Neural crest cell (in vitro differentiated cells): Measurements from ENCODE around the gene CMSS1. TPM values are rescaled to one million over a fixed set of nuclear protein-coding genes. Genes with fewer than 3 reads are reported as not detected.

ENCODE experiments used
- DNase-seq: peaks from one replicate; pipeline ENCODE4 v3.0.0; 2021; ENCODE audit warnings: low read depth, mixed read lengths, low spot score
- H3K27ac Mint-ChIP-seq: one replicate; pipeline ENCODE4 v1.8.0; 2021; ENCODE audit warnings: mild to moderate bottlenecking, mixed read lengths; ENCODE audit not compliant: unreplicated experiment
- H3K27me3 Mint-ChIP-seq: 2 replicates; pipeline ENCODE4 v1.8.0; 2021; ENCODE audit warnings: low read depth, mild to moderate bottlenecking, mixed read lengths
- H3K36me3 Mint-ChIP-seq: 2 replicates; pipeline ENCODE4 v1.8.0; 2021; ENCODE audit warnings: low read depth, mild to moderate bottlenecking, mixed read lengths
- H3K4me1 Mint-ChIP-seq: 2 replicates; pipeline ENCODE4 v1.8.0; 2021; ENCODE audit warnings: mixed read lengths
- H3K4me3 Mint-ChIP-seq: one replicate; pipeline ENCODE4 v1.8.0; 2021; ENCODE audit warnings: mild to moderate bottlenecking, mixed read lengths
- H3K9me3 Mint-ChIP-seq: 2 replicates; pipeline ENCODE4 v1.8.0; 2021; ENCODE audit warnings: mixed read lengths
- CTCF ChIP-seq: fragments of 200-600 bp; sonication (generic); conservative IDR thresholded peaks from 2 replicates; pipeline ENCODE4 v1.5.0; 2021; ENCODE audit warnings: antibody characterized with exemption, mild to moderate bottlenecking
- total RNA-seq: library from RNA; stranded (reverse); gene quantifications from 2 replicates; pipeline ENCODE4 v1.2.1, GENCODE V29; 2021

Gene CMSS1
- total RNA-seq, 1 donor from 2014 or later: 60.9 TPM

- Mint-ChIP-seq H3K4me1 (peaks cover 7% of the 10 kb centered on the region), H3K27ac (no peak overlapping the region), H3K4me3 (no peak overlapping the region), H3K36me3 (peaks cover 3% of the 10 kb centered on the region), H3K27me3 (no peaks in the 10 kb centered on the region), H3K9me3 (no peaks in the 10 kb centered on the region)
- no peak for DNase-seq
- no peak for TF ChIP-seq CTCF
Observed at GRCh38 chr3:99852851-99853250, 35.2 kb downstream of the CMSS1 start.

GRCh38 chr3:99854756-99855298 is 37.2 kb downstream of the CMSS1 start:
- Mint-ChIP-seq H3K27me3 (no peaks in the 10 kb centered on the region), H3K36me3 (peaks cover 3% of the 10 kb centered on the region)

GRCh38 chr3:99855900-99856299 is 38.2 kb downstream of the CMSS1 start:
- H3K36me3 Mint-ChIP-seq: peaks cover 3% of the 10 kb centered on the region
- no peaks in the 10 kb centered on the region for H3K9me3 Mint-ChIP-seq
- no peak overlapping the region for H3K27ac Mint-ChIP-seq
- no peaks in the 10 kb centered on the region for H3K27me3 Mint-ChIP-seq
- no peak overlapping the region for H3K4me3 Mint-ChIP-seq
- TF ChIP-seq CTCF: no peak
- H3K4me1 Mint-ChIP-seq: peaks cover 12% of the 10 kb centered on the region
- no peak for DNase-seq

More at GRCh38 chr3:99854756-99855298, 37.2 kb downstream of the CMSS1 start:
- no peak for DNase-seq
- TF ChIP-seq CTCF: no peak
- Mint-ChIP-seq H3K27ac (no peak overlapping the region), H3K4me3 (no peak overlapping the region), H3K4me1 (peaks cover 12% of the 10 kb centered on the region), H3K9me3 (no peaks in the 10 kb centered on the region)

- Mint-ChIP-seq H3K27ac (no peak overlapping the region), H3K4me1 (peaks cover 12% of the 10 kb centered on the region), H3K27me3 (no peaks in the 10 kb centered on the region), H3K9me3 (no peaks in the 10 kb centered on the region), H3K36me3 (peaks cover 2% of the 10 kb centered on the region), H3K4me3 (no peak overlapping the region)
- DNase-seq: no peak
- no peak for TF ChIP-seq CTCF
Observed at GRCh38 chr3:99856437-99857220, 39.0 kb downstream of the CMSS1 start.

- H3K9me3 Mint-ChIP-seq: no peaks in the 10 kb centered on the region
- no peak for TF ChIP-seq CTCF
- peaks cover 12% of the 10 kb centered on the region for H3K4me1 Mint-ChIP-seq
- no peak overlapping the region for H3K27ac Mint-ChIP-seq
- DNase-seq: no peak
- no peaks in the 10 kb centered on the region for H3K27me3 Mint-ChIP-seq
- peaks cover 2% of the 10 kb centered on the region for H3K36me3 Mint-ChIP-seq
- no peak overlapping the region for H3K4me3 Mint-ChIP-seq
Observed at GRCh38 chr3:99857278-99857677, 39.6 kb downstream of the CMSS1 start.
